Astrocyte (in vitro differentiated cells and primary cell): ENCODE data around the gene YTHDF1. TPM values are rescaled to one million over a fixed set of nuclear protein-coding genes. Genes with fewer than 3 reads are reported as not detected.

Experiments used
- DNase-seq: peaks from one replicate; pipeline ENCODE4 v3.0.0-alpha.2; 2010; ENCODE audit warnings: low read depth
- FAIRE-seq: peaks from 2 replicates; lab custom pipeline; 2011; peaks lifted over from hg19 to GRCh38; lab: Jason Lieb, UNC
- H2AFZ ChIP-seq: 2 replicates; pipeline ENCODE4 v1.6.0; 2012; ENCODE audit warnings: low read depth, low read length, inconsistent platforms
- H3K27ac ChIP-seq: 2 replicates; pipeline ENCODE4 v1.5.1; 2011; ENCODE audit warnings: low read depth, low read length, inconsistent platforms
- H3K27me3 ChIP-seq: 2 replicates; pipeline ENCODE4 v1.6.0; 2011; ENCODE audit warnings: low read length, inconsistent platforms; ENCODE audit not compliant: insufficient read depth
- H3K36me3 ChIP-seq: 2 replicates; pipeline ENCODE4 v1.5.1; 2011; ENCODE audit warnings: low read length, inconsistent platforms; ENCODE audit not compliant: insufficient read depth
- H3K4me1 ChIP-seq: 2 replicates; pipeline ENCODE4 v1.5.1; 2011; ENCODE audit warnings: low read length, inconsistent platforms; ENCODE audit not compliant: insufficient read depth
- H3K4me2 ChIP-seq: 2 replicates; pipeline ENCODE4 v1.6.0; 2012; ENCODE audit warnings: low read length, inconsistent platforms
- H3K4me3 ChIP-seq: 2 replicates; pipeline ENCODE4 v1.5.1; 2011; ENCODE audit warnings: low read depth, mild to moderate bottlenecking, low read length, inconsistent platforms; ENCODE audit not compliant: insufficient read depth
- H3K79me2 ChIP-seq: 2 replicates; pipeline ENCODE4 v1.6.0; 2012; ENCODE audit warnings: mild to moderate bottlenecking, low read length, inconsistent platforms; ENCODE audit not compliant: insufficient read depth
- H3K9ac ChIP-seq: 2 replicates; pipeline ENCODE4 v1.6.0; 2012; ENCODE audit warnings: mild to moderate bottlenecking, low read length, inconsistent platforms
- H3K9me3 ChIP-seq: 2 replicates; pipeline ENCODE4 v1.5.1; 2012; ENCODE audit warnings: low read depth, mild to moderate bottlenecking, low read length, inconsistent platforms; ENCODE audit not compliant: insufficient read depth
- H4K20me1 ChIP-seq: 2 replicates; pipeline ENCODE4 v1.6.0; 2012; ENCODE audit warnings: low read length, inconsistent platforms; ENCODE audit not compliant: insufficient read depth
- H3K27ac Mint-ChIP-seq: one replicate; pipeline ENCODE4 v1.8.0; 2021; ENCODE audit warnings: mild to moderate bottlenecking, mixed read lengths; ENCODE audit not compliant: unreplicated experiment
- H3K27me3 Mint-ChIP-seq: one replicate; pipeline ENCODE4 v1.8.0; 2021; ENCODE audit warnings: low read depth, mixed read lengths; ENCODE audit not compliant: unreplicated experiment
- H3K36me3 Mint-ChIP-seq: one replicate; pipeline ENCODE4 v1.8.0; 2021; ENCODE audit warnings: low read depth, mixed read lengths; ENCODE audit not compliant: unreplicated experiment
- H3K4me1 Mint-ChIP-seq: one replicate; pipeline ENCODE4 v1.8.0; 2021; ENCODE audit warnings: low read depth, mixed read lengths; ENCODE audit not compliant: unreplicated experiment
- H3K4me3 Mint-ChIP-seq: one replicate; pipeline ENCODE4 v1.8.0; 2021; ENCODE audit warnings: mild to moderate bottlenecking, moderate library complexity, mixed read lengths; ENCODE audit not compliant: unreplicated experiment
- H3K9me3 Mint-ChIP-seq: one replicate; pipeline ENCODE4 v1.8.0; 2021; ENCODE audit warnings: mild to moderate bottlenecking, mixed read lengths; ENCODE audit not compliant: unreplicated experiment
- CTCF ChIP-seq: IDR thresholded peaks from 2 replicates; pipeline ENCODE4 v1.5.1; 2011; ENCODE audit warnings: low read depth, mild to moderate bottlenecking, inconsistent platforms, low read length, moderate library complexity; ENCODE audit not compliant: insufficient read depth
- EZH2 ChIP-seq: IDR thresholded peaks from 2 replicates; pipeline ENCODE4 v1.6.1; 2012; ENCODE audit warnings: mild to moderate bottlenecking, low read length, inconsistent platforms; ENCODE audit not compliant: insufficient read depth
- total RNA-seq: library from RNA; stranded (reverse); gene quantifications from 2 replicates; pipeline ENCODE4 v1.2.1, GENCODE V29; 2021

Gene YTHDF1
- total RNA-seq, 1 donor from 2014 or later = 107 TPM

GRCh38 chr20:63256954-63257353 lies 41.0 kb upstream of the YTHDF1 start:
- H3K9ac ChIP-seq = no peak overlapping the region
- no peaks in the 10 kb centered on the region for H3K79me2 ChIP-seq
- no peak overlapping the region for H3K4me3 ChIP-seq
- H4K20me1 ChIP-seq = peaks cover 6% of the 10 kb centered on the region
- Mint-ChIP-seq H3K27me3 (peaks cover 6% of the 10 kb centered on the region), H3K27ac (no peak overlapping the region), H3K9me3 (peaks cover 11% of the 10 kb centered on the region), H3K4me1 (peaks cover 36% of the 10 kb centered on the region), H3K4me3 (peak overlapping the region; percentile 83), H3K36me3 (peaks cover 25% of the 10 kb centered on the region)
- H3K4me1 ChIP-seq = peaks cover 10% of the 10 kb centered on the region
- H3K27ac ChIP-seq = no peak overlapping the region
- H3K9me3 ChIP-seq = no peaks in the 10 kb centered on the region
- H3K4me2 ChIP-seq = no peak overlapping the region
- no peaks in the 10 kb centered on the region for H3K36me3 ChIP-seq
- H3K27me3 ChIP-seq = peaks cover 28% of the 10 kb centered on the region
- FAIRE-seq (no peak), DNase-seq (no peak)
- TF ChIP-seq EZH2 = no peak
- TF ChIP-seq CTCF = no peak
- no peak overlapping the region for H2AFZ ChIP-seq

GRCh38 chr20:63255931-63256704 lies 40.2 kb upstream of the YTHDF1 start:
- peak overlapping the region; percentile 83 for H3K4me3 Mint-ChIP-seq
- peaks cover 7% of the 10 kb centered on the region for H3K4me1 ChIP-seq
- H3K9ac ChIP-seq = no peak overlapping the region
- TF ChIP-seq CTCF (no peak), EZH2 (no peak)
- FAIRE-seq = no peak
- H2AFZ ChIP-seq = no peak overlapping the region
- H3K4me3 ChIP-seq = no peak overlapping the region
- H3K36me3 Mint-ChIP-seq = peaks cover 25% of the 10 kb centered on the region
- peaks cover 11% of the 10 kb centered on the region for H3K9me3 Mint-ChIP-seq
- no peaks in the 10 kb centered on the region for H3K79me2 ChIP-seq
- peaks cover 28% of the 10 kb centered on the region for H3K27me3 ChIP-seq
- H3K9me3 ChIP-seq = no peaks in the 10 kb centered on the region
- H3K27ac Mint-ChIP-seq = no peak overlapping the region
- H3K4me1 Mint-ChIP-seq = peaks cover 37% of the 10 kb centered on the region
- no peaks in the 10 kb centered on the region for H3K36me3 ChIP-seq
- H4K20me1 ChIP-seq = peaks cover 6% of the 10 kb centered on the region
- no peak overlapping the region for H3K4me2 ChIP-seq
- H3K27ac ChIP-seq = no peak overlapping the region
- H3K27me3 Mint-ChIP-seq = peaks cover 6% of the 10 kb centered on the region
- no peak for DNase-seq
